SIG-M5 treated with dmso at 0.1 percent for 504 hours (cell line): Measurements from ENCODE around the gene SERF2.
"Not testable (repeated sequence)": the region's sequence is repeated elsewhere in the genome, so short reads cannot be mapped to it uniquely, and the experiment has no call there.

Experiments used
- DNase-seq: peaks from one replicate; lab custom pipeline; 2025; ENCODE audit not compliant: unreplicated experiment; lab: John Stamatoyannopoulos, UW

The SERF2 gene

DNA sequence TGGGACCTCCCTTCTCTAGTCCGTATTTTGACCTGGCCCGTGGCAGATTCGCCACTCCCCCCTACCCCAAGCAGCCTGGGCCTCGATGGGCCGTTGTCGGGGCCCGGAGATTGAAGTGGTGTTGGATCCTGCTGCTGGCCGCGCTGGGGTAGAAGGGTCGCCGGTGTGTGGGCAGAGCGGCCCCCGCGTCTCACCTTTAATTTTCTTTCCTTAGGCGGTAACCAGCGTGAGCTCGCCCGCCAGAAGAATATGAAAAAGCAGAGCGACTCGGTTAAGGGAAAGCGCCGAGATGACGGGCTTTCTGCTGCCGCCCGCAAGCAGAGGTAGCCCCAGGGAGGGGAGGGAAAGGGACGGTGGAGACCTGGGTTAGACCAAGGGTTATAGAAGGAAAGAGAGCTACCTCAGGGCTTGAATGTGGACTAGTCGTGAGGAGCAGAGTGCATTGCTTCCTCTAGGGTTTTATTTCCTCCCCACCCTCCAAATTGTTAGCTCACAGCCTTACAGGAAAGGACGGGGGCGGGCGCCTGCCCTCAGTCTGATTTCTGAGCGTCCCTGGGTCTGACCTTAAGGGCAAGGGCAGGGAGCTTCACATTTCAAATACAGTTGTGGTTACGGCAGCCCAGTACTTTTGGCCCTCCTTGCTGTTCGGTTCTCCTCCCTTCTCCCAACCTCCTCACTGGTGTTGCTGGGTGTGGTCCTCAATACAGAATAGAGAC, 799 bp downstream of the SERF2 start:
- DNase-seq, result peak; percentile 22

DNA sequence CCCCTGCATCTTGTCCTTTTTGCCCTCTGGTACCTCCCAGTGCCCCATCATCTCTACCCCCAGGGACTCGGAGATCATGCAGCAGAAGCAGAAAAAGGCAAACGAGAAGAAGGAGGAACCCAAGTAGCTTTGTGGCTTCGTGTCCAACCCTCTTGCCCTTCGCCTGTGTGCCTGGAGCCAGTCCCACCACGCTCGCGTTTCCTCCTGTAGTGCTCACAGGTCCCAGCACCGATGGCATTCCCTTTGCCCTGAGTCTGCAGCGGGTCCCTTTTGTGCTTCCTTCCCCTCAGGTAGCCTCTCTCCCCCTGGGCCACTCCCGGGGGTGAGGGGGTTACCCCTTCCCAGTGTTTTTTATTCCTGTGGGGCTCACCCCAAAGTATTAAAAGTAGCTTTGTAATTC, 1.5 kb downstream of the SERF2 start:
- no peak for DNase-seq

DNA sequence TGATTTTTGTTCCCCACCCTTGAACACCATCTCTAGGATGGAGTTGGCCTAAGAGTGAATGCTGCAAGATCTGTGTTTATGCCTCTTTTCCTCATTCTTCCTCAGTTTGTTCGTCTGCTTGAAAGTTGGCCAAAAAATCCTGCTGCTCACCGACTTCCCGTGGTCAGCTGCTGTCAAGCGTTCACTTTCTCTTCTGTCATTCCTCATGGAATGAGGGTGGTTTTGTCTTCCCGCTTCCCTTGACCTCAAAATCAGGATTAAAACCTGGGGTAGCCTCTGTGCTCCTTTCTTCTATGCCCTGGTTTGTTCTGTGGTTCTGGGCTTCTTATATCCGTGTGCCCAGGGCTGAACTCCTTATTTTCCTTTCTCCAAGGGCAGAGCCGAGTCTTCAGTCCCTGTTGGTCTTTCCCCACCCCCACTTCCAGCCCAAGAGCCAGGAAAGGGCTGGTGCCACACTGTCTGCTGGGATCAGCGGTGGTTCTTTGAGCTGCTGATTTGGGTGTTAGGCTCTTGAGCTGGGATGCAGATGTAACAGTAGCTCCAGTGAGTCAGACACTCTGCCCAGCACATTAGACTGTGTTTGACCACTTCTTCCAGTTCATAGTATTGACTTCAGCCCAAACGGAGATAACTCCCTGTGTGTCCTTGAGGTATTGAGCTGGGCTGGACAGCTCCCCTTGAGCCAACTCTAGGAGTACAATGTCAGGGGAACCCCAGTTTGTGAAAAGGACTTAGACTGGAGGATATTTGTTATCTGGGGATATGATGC, 2.3 kb downstream of the SERF2 start:
- DNase-seq, result no peak

DNA sequence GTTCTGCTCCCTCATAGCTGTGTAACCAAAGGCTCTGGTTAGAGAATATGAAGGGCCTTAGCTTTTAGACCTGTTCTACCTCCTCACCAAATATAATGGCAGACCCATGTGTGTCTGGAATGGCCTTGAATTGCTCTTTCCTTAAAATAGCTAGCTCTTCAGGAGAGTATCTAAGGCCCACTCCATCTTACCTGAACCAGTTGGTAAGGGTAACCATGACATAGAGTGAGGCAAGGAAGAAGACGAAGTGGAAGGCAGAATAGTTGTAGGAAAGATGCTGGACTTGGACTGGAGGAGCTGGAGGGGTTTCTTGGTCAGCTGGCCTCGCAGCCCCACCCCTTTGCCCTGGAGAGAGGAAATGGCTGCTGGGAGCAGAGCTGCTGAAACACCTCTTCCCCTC, 3.1 kb downstream of the SERF2 start:
- no peak for DNase-seq

DNA sequence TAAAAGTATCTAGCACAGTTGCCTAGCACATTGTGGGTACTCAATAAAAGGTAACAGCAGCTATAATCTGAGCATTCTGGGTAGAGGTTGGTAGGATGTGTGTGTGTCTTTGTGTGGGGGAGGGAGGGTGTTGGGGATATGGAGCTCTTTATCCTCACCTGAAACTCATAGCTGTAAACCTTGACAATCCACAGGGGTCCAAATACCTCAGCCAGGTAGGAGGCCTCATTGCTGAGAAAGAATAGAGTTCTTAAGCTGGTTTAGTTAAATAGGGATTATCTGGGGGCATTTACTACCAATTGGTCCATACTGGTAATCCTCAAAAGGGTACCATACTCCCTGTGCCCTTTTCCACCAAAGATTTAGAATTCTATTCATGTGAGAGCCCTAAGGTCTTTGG, 3.9 kb downstream of the SERF2 start:
- no peak for DNase-seq

DNA sequence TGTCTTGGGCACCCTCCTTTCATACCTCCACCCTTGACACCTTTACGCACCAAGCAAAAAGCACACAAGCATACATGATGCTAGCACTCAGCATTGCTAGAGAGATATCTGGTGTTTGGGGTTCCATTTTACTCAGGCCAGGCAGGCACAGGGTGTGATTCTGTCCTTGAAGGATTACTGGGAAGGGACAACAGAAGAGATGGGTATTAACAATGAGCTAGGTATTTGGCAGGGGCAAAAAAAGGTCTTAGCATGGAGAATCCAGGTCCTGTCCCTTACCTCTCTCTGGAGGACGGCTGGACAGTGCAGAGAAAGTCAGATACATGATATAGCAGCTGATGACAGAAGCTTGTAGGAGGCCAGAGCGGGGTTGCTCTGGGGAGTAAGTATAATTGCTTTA, 4.4 kb downstream of the SERF2 start:
- no peak for DNase-seq

DNA sequence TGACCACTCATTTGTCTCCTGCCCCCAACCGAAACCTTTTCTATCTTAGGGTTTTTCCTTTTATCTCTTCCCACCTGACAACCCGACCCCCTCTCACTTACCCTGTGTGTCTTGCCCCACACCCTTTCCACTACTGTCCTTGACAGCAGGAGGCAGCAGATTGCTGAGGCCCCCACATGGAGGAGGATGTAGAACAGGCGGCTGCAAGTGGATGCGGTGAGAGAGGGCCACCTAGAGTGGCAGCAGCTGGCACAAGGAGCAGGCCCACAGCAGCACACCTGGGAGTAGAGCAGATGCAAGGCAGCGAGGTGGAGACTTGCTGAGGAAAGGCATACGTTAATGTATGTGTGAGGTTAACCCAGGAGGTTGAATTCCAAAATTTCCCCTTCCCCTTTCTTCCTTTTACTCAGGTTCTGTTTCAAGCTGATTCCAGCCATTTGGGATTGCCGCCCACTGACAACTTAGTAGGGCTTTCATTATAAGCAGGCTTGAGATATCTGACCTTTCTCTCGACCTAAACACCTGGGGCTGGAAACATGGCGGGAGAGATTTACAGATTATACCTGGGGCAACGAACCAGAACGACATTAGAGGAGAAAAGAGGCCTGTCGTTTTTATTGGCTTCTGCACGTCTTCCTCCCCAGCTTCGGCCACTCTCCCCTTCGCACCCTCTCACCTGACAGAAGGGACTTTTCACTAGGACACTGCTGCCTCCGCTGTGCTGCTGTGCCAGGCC, 7.3 kb downstream of the SERF2 start:
- DNase-seq, result no peak

DNA sequence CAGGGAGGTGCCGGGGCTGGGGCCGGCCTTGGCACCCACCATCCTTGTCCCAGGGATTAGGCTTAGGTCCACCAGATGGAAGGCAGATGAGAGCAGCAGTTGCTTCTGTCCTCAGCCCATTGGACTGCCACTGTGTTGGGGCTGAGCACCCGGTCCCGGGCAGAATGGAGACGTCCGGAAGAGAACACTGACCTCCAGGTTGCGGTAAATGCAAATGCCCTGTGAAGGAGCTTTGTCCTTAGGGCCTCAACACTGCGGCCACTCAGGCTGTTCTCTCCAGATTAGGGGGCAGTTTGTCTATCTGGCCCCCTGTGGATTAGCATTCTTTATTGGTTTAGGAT, 7.8 kb downstream of the SERF2 start, which contains the start of gene SERINC4:
TSS of gene SERINC4 (minus strand) at position 276 of the 341 bp plus-strand sequence. CDS start at position 42, 234 bp downstream.
- DNase-seq, result no peak

DNA sequence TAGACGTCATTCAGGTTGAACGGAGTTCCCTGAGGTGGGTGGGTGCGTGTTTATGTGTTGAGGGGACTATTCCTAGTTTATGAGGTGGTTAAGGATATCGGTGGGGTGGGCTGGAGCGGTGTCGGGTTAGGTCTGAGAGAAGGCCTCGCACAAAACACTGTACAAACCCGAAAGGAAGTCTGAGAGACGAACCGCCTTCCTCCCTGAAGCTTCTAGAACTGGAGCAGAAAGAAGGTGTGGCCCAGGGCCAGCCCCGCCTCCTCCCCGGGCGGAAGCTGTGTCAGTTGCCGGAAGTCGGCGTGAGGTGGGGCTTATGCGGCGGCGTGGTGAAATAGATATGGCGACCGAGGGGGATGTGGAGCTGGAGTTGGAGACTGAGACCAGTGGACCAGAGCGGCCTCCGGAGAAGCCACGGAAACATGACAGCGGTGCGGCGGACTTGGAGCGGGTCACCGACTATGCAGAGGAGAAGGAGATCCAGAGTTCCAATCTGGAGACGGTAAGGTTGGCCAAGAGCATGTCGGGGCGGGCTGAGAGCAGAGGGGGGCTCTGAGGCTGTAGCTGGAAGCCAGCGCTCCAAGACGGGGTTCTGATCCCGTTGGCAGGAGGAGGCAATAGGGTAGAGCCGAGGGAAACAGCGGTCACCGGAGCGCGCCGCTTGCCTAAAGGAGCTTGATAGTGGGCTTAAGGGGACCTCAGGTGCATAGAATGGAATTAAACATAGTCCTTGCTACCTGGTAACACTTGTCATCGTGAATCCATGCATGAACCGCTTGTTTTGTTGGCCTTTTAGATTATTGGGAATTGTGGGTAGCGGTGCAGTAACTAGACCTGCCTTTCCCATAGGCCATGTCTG, 8.4 kb downstream of the SERF2 start, which contains the start of gene HYPK:
TSS of gene HYPK (plus strand) at position 314 of the 856 bp plus-strand sequence. CDS start at position 338, 24 bp downstream.
- DNase-seq, result peak; percentile 85

DNA sequence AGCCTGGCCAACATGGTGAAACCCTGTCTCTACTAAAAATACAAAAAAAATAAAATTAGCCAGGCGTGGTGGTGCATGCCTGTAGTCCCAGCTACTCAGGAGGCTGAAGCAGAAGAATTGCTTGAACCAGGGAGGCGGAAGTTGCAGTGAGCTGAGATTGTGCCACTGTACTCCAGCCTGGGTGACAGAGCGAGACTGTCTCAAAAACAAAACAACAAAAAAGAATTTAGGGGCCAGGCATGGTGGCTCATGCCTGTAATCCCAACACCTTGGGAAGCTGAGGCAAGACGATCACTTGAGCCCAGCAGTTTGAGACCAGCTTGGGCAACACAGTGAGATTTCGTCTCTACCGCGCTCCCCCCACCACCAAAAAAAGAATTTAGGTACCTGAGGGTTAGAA, 10.6 kb downstream of the SERF2 start:
- not testable (repeated sequence) for DNase-seq

DNA sequence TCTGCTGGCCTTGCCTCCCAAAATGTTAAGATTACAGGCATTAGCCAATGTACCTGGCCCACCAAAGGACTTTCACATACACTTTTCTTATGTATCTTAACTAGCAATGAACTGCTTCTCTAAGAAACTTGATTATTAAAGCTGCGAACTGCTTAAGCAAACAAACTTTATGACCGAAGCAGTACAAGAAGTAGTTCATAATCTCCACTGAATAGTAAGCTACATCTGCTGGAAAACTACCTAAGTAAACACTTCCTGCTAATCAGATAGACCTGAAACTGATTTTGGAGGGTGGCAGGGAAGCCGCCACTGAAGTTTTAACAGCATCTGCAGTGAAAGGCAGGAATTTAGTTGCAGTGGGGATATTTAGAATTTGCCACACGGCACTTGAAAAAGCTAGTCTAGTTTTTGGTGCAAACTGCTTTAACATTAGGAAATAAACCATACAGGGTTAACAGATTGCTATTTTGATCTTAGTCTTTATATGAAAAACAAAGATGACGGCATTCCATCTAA, 16.4 kb downstream of the SERF2 start:
- DNase-seq, result no peak

DNA sequence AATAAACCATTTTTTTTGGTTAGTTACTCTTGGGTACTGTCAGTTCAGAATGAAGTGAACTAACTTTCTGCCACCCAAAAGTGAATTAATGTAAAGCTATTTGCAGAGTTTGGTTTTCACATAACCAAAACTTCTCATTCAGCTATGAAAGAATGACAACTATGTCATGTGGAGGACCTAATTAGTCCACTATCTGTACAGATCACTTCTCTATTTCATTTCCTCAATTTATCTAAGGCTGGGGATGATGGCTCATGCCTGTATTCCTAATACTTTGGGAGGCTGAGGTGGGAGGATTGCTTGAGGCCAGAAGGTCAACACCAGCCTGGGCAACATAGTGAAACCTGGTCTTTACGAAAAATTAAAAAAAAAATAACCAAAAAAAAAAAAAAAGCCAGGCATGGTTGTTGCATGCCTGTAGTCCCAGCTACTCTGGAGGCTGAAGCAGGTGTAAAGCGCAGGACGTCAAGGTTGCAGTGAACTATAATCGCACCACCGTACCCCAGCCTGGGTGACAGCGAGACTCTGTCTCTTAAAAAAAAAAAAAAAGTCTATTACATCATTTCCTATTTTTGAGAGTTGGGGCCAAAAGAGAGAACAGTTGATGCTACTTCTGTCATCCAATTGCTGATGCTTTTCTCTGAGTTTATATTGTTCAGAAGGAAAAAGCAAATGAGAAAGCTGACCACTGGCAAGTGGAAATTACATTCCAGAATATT, 17.0 kb downstream of the SERF2 start:
- DNase-seq, result peak; percentile 49

DNA sequence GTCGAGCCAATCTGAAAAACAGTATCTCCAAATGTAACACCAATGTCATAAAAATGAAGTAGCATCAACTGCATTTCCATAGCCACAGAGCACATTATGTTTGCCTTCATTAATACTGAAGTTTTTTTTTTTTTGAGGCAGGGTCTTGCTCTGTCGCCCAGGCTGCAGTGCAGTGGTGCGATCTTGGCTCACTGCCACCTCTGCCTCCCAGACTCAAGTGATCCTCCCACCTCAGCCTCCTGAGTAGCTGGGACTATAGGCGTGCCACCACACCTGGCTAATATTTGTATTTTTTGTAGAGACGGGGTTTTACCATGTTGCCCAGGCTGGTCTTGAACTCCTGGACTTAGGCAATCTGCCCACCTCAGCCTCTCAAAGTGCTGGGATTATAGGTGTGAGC, 22.9 kb downstream of the SERF2 start:
- not testable (repeated sequence) for DNase-seq

DNA sequence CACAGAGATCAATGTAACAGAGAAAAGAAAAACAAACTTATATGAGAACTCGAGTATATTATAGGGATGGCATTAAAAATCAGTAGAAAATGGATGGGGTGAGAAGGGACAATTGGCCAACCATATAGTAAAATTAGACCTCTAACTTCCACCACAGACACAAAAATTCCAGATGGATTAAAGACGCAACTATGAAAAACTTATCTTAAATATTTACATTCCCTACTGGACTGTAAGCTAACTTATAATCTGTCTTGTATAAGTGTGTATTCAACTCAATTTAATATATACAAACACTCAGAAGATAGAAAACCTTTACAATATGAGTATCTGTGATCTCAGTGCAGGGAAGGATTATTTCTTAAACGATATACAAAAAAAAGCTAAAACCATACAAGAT, 29.4 kb downstream of the SERF2 start:
- no peak for DNase-seq

DNA sequence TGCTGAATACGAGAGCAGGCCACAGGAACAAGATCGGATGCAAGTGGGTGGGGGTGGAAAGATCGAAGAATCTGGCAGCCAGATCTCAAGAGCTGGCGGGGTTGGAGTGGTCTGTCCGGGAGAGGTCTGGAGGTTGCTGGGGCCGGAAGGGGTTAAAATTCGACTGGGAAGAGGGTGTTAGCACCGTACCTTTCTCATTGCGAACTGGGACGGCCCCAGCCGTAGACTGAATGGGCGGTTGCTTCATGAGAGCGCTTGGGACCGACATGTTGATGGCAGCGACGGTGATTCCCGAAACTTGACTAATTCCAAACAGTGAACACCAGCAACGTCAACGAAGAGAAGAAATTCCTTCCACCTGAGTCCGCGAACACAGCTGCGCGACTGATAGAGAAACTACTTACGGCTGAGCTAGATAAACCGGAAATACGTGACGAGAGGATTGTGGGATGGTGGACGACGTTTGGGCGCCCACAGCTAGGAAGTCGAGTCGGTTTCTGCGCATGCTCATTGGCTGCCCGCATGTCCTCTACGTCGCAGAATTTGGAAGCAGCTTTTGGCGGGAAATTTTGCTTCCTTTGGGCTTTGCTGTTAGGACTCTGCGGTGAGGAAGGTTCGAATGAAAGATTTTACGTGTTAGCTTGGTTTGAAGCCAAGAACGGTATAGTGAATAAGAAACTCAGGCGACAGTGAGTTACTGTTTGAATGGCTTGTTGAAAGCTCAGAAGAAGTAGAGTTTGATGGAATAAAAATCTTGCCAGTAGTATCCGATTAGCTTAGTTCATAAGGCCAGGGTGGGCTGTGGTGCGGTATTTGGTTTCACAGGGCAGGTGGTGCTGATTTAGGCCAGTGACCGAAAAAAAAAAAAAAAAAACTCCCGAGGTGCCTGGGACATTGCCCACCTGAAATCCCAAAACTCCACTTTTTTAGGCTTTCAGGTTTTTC, 32.5 kb downstream of the SERF2 start, which contains the start of gene MFAP1:
TSS of gene MFAP1 (minus strand) at position 389 of the 945 bp plus-strand sequence. CDS start at position 268, 121 bp downstream.
- peak; percentile 97 for DNase-seq

DNA sequence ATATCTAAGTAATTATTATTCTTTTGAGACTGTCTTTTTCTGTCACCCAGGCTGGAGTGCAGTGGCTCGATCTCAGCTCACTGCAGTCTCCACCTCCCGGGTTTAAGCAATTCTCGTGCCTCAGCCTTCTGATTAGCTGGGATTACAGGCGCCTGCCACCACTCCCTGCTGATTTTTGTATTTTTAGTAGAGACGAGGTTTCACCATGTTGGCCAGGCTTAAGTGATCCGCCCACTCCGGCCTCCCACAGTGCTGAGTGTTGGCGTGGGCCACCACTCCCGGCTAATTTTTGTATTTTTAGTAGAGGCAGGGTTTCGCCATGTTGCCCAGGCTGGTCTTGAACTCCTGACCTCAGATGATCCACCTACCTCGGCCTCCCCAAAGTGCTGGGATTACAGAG, 33.2 kb downstream of the SERF2 start:
- DNase-seq, result peak; percentile 16

DNA sequence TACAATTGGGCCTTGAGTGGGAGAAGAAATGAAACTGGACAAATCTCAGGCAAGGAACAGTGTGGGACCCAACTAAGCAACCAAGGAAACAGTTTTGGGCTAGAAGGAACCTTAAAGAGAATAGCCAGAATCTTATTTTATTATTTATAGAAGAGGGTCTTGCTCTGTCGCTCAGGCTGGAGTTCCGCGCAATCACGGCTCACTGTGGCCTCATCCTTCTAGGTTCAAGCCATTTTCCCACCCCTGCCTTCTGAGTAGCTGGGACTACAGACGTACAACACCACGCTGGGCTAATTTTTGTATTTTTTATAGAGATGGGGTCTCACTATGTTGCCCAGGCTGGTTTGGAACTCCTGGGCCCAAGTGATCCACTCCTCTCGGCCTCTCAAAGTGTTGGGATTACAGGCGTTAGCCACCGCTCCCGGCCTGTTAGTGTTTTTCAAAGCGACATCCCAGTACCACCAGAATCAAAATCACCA, 33.9 kb downstream of the SERF2 start:
- no peak for DNase-seq

DNA sequence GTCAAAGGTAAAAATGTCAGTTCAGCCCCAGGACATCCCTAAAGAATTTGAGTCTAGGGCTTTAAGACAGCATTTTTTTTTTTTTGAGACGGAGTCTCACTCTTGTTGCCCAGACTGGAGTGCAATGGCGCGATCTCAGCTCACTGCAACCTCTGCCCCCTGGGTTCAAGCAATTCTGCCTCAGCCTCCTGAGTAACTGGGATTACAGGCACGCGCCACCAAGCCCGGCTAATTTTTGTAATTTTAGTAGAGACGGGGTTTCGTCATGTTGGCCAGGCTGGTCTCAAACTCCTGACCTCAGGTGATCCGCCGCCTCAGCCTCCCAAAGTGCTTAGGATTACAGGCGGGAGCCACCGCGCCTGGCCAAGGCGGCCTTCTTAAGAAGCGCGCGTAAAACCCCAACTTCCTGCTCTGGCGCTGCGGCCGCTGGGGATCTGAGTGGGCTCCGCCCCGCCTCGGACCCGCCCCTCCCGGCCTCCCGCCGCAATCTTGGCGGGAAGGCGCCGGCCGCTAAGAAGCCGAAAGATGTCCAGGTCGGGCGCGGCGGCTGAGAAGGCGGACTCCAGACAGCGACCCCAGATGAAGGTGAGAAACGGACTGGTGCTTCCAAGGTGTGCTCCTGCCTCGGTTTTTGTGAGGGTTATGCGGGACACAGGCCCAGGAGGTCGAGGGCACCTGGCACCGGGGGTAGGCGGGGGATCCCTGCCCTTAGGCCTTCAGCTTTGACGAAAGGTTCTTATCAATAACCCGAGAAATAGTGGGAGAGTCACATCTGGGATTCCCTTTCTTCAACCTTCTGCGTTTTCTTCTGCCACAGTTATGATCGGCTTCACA, 34.6 kb downstream of the SERF2 start, which contains the start of gene WDR76:
TSS of gene WDR76 (plus strand) at position 495 of the 834 bp plus-strand sequence. CDS start at position 526, 31 bp downstream.
- DNase-seq, result peak; percentile 84
